GM23248 (cell line): ENCODE results near the gene TNFRSF19. TPM values are rescaled to one million over a fixed set of nuclear protein-coding genes. Genes with fewer than 3 reads are reported as not detected.

Experiments used
- DNase-seq: peaks from one replicate; pipeline ENCODE4 v3.0.0-alpha.2; 2015
- H2AFZ ChIP-seq: fragments of 200-600 bp; sonication (generic); 2 replicates; pipeline ENCODE4 v1.6.1; 2016; ENCODE audit warnings: antibody characterized with exemption
- H3F3A ChIP-seq: fragments of 200-600 bp; sonication (generic); 2 replicates; pipeline ENCODE4 v1.6.1; 2016; ENCODE audit warnings: mild to moderate bottlenecking, antibody characterized with exemption, mixed run types; ENCODE audit not compliant: insufficient read depth
- H3K27ac ChIP-seq: fragments of 200-600 bp; sonication (generic); 2 replicates; pipeline ENCODE4 v1.5.1; 2016; ENCODE audit warnings: mild to moderate bottlenecking
- H3K27me3 ChIP-seq: fragments of 200-600 bp; sonication (generic); replicated peaks from 2 replicates; pipeline ENCODE4 v1.6.1; 2016; ENCODE audit warnings: mild to moderate bottlenecking; ENCODE audit not compliant: insufficient read depth
- H3K36me3 ChIP-seq: fragments of 200-600 bp; sonication (generic); 2 replicates; pipeline ENCODE4 v1.6.1; 2016; ENCODE audit warnings: low read depth, mild to moderate bottlenecking
- H3K4me1 ChIP-seq: fragments of 200-600 bp; sonication (generic); 2 replicates; pipeline ENCODE4 v1.6.1; 2016; ENCODE audit warnings: mild to moderate bottlenecking; ENCODE audit not compliant: insufficient read depth
- H3K4me2 ChIP-seq: fragments of 200-600 bp; sonication (generic); one replicate; pipeline ENCODE4 v1.6.1; 2016; ENCODE audit warnings: mild to moderate bottlenecking; ENCODE audit not compliant: unreplicated experiment
- H3K4me3 ChIP-seq: fragments of 200-600 bp; sonication (generic); 2 replicates; pipeline ENCODE4 v1.5.1; 2016; ENCODE audit warnings: mild to moderate bottlenecking
- H3K79me2 ChIP-seq: fragments of 200-600 bp; sonication (generic); 2 replicates; pipeline ENCODE4 v1.6.1; 2016; ENCODE audit warnings: mild to moderate bottlenecking; ENCODE audit not compliant: insufficient read depth
- H3K9ac ChIP-seq: fragments of 200-600 bp; sonication (generic); 2 replicates; pipeline ENCODE4 v1.6.1; 2016; ENCODE audit warnings: mild to moderate bottlenecking
- H3K9me2 ChIP-seq: fragments of 200-600 bp; sonication (generic); 2 replicates; pipeline ENCODE4 v1.6.1; 2016; ENCODE audit warnings: mixed run types, mild to moderate bottlenecking, moderate library complexity; ENCODE audit not compliant: insufficient read depth
- H3K9me3 ChIP-seq: fragments of 200-600 bp; sonication (generic); one replicate; pipeline ENCODE4 v1.6.1; 2017; ENCODE audit warnings: low read depth
- H4K20me1 ChIP-seq: fragments of 200-600 bp; sonication (generic); 2 replicates; pipeline ENCODE4 v1.6.0; 2016; ENCODE audit not compliant: insufficient read depth
- EZH2 ChIP-seq: fragments of 200-600 bp; sonication (generic); IDR thresholded peaks from 2 replicates; pipeline ENCODE4 v1.6.1; 2018; ENCODE audit warnings: antibody characterized with exemption, mild to moderate bottlenecking; ENCODE audit not compliant: insufficient read depth, poor library complexity, severe bottlenecking
- EZH2phosphoT487 ChIP-seq: fragments of 200-600 bp; sonication (generic); IDR thresholded peaks from 2 replicates; pipeline ENCODE4 v1.6.1; 2018; ENCODE audit warnings: antibody characterized with exemption, moderate library complexity, mild to moderate bottlenecking, low read depth; ENCODE audit not compliant: insufficient read depth
- WGBS, 2 experiments: methylation state at CpG; one replicate each; pipeline ENCODE4 v1.1.6; 2015 to 2017; ENCODE audit warnings: low lambda C conversion rate in 2 of 2, low coverage in 1 of 2; ENCODE audit errors: missing lambda C conversion rate in 2 of 2; 5-methylcytosine and 5-hydroxymethylcytosine counted together
- in situ Hi-C: fragments of 300-500 bp; cut with MboI; formaldehyde crosslinking; loops from 2 replicates; pipeline ENCODE4 v1.15.0; 2020
- polyA plus RNA-seq: library from polyadenylated mRNA; unstranded; fragments of >200 nt; fragmentation: Nextera tagmentation; extraction: Ambion mirVana; gene quantifications from 2 replicates; pipeline ENCODE4 v1.2.1, GENCODE V29; 2016
- total RNA-seq: library from RNA; depleted of rRNA; stranded (reverse); fragments of >200 nt; shearing (Covaris generic); gene quantifications from 2 replicates; pipeline ENCODE4 v1.2.3, GENCODE V29; 2014

TNFRSF19 gene
- total and polyA plus RNA-seq, 2 experiments from 2014 or later: 3.4 TPM

GRCh38 chr13:23632048-23632582, 61.9 kb downstream of the TNFRSF19 start:
- 15 to 19% methylated on average over 1 of the region's 1 CpG for WGBS, 2 experiments
- DNase-seq: no peak
- no peak overlapping the region for H2AFZ ChIP-seq

DNA sequence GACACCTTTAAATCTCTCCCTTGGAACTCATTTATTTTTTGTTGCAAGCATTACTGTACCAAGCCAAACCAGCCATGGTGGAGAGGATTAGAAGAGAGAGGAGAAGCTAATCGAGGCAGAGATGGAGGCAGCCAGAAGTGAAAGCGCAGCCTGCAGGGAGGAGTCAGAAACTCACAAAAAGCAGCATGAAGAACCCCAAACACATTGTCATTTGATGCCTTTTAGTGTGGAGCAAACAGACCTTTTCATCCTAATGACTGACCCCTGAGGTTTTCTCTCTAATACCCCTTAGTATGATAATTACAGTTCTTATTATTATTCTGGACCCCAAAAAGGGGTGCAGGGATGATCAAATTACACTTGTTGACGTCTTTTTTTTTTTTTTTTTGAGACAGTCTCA, 62.5 kb downstream of the TNFRSF19 start:
- H2AFZ ChIP-seq: no peak overlapping the region
- H3K9me3 ChIP-seq: no peaks in the 10 kb centered on the region
- in situ Hi-C loops: no loop called here
- H3K27ac ChIP-seq: no peak overlapping the region
- no peaks in the 10 kb centered on the region for H3K9me2 ChIP-seq
- no peak overlapping the region for H3K4me2 ChIP-seq
- no peak for DNase-seq
- 65 to 71% methylated on average over 3 of the region's 3 CpGs for WGBS, 2 experiments
- no peaks in the 10 kb centered on the region for H3K27me3 ChIP-seq
- no peaks in the 10 kb centered on the region for H3K4me1 ChIP-seq
- no peak overlapping the region for H3K9ac ChIP-seq
- H4K20me1 ChIP-seq: no peaks in the 10 kb centered on the region
- TF ChIP-seq EZH2 (no peak), EZH2phosphoT487 (no peak)
- no peak overlapping the region for H3K4me3 ChIP-seq
- no peaks in the 10 kb centered on the region for H3K79me2 ChIP-seq
- H3K36me3 ChIP-seq: no peaks in the 10 kb centered on the region
- H3F3A ChIP-seq: no peaks in the 10 kb centered on the region

More at GRCh38 chr13:23632048-23632582, 61.9 kb downstream of the TNFRSF19 start:
- Histone ChIP-seq H3K4me3 (no peak overlapping the region), H3K4me1 (no peaks in the 10 kb centered on the region), H4K20me1 (no peaks in the 10 kb centered on the region), H3K9me2 (no peaks in the 10 kb centered on the region), H3F3A (no peaks in the 10 kb centered on the region), H3K27ac (no peak overlapping the region), H3K79me2 (no peaks in the 10 kb centered on the region), H3K4me2 (no peak overlapping the region), H3K9ac (no peak overlapping the region), H3K36me3 (no peaks in the 10 kb centered on the region), H3K27me3 (no peaks in the 10 kb centered on the region), H3K9me3 (no peaks in the 10 kb centered on the region)
- in situ Hi-C loops: no loop called here
- TF ChIP-seq EZH2 (no peak), EZH2phosphoT487 (no peak)

DNA sequence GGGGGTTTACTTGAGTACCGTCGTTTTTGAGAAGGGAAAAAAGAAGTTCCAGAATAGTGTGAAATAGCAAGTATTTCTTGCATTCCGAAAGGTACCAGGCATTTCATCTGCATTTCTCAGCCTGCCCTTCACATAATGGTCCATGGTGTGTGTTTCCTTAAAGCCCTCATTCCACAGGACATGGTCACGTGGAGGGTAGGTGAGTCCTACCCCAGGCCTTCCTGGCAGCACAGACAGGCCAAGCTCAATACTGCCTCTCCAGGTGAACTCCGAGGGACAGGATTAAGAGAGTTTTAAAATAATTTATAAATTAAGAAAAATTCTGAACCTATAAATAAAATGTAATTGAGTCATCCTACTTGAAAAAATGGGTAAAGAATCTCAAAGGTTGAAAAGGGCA, 64.7 kb downstream of the TNFRSF19 start:
- Histone ChIP-seq H4K20me1 (no peaks in the 10 kb centered on the region), H3K9ac (no peak overlapping the region), H3F3A (no peaks in the 10 kb centered on the region), H3K36me3 (no peaks in the 10 kb centered on the region), H3K4me1 (no peaks in the 10 kb centered on the region), H3K27ac (no peak overlapping the region), H3K4me2 (no peak overlapping the region), H3K9me2 (no peaks in the 10 kb centered on the region), H3K4me3 (no peak overlapping the region), H3K79me2 (no peaks in the 10 kb centered on the region), H2AFZ (no peak overlapping the region), H3K27me3 (no peaks in the 10 kb centered on the region), H3K9me3 (no peaks in the 10 kb centered on the region)
- WGBS, 2 experiments: 87 to 88% methylated on average over 5 of the region's 5 CpGs
- no peak for DNase-seq
- in situ Hi-C loops: no loop called here
- TF ChIP-seq EZH2phosphoT487 (no peak), EZH2 (no peak)

DNA sequence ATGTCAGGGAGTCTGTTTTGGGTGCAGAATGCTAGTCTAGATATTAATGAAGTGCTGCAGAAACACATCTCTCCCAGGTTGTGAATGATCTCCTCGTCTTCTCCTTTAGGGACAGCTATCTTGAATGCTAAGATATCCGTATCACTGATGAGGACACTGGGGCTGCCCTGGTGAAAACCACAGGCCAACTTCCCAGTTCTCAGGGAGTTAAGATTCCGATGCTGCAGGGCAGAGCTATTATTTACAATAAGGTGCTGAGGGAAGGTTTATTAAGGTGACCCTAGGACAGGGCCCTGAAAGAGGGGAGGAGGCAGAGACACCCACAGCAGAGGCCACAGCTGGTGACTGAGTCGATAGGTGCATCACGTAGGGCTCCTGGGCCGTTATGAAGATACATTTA, 66.1 kb downstream of the TNFRSF19 start:
- Histone ChIP-seq H3K4me2 (no peak overlapping the region), H3F3A (no peaks in the 10 kb centered on the region), H3K9me2 (no peaks in the 10 kb centered on the region), H3K4me1 (no peaks in the 10 kb centered on the region), H3K9ac (no peak overlapping the region), H3K27me3 (no peaks in the 10 kb centered on the region), H4K20me1 (no peaks in the 10 kb centered on the region), H3K27ac (no peak overlapping the region), H3K4me3 (no peak overlapping the region), H2AFZ (no peak overlapping the region; the same call in 1 of the 2 replicates), H3K9me3 (no peaks in the 10 kb centered on the region), H3K79me2 (no peaks in the 10 kb centered on the region), H3K36me3 (no peaks in the 10 kb centered on the region)
- in situ Hi-C loops: no loop called here
- 79 to 83% methylated on average over 6 of the region's 6 CpGs for WGBS, 2 experiments
- DNase-seq: no peak
- no peak for TF ChIP-seq EZH2phosphoT487

GRCh38 chr13:23637829-23638228, 67.6 kb downstream of the TNFRSF19 start:
- Histone ChIP-seq H3K36me3 (no peaks in the 10 kb centered on the region), H3K27ac (no peak overlapping the region), H3K4me3 (no peak overlapping the region), H2AFZ (peak overlapping the region; percentile 38; the same call in 1 of the 2 replicates), H3K9ac (no peak overlapping the region), H3K4me1 (no peaks in the 10 kb centered on the region), H3K9me2 (no peaks in the 10 kb centered on the region), H3F3A (no peaks in the 10 kb centered on the region), H3K9me3 (no peaks in the 10 kb centered on the region), H3K4me2 (no peak overlapping the region), H3K27me3 (no peaks in the 10 kb centered on the region), H4K20me1 (no peaks in the 10 kb centered on the region), H3K79me2 (no peaks in the 10 kb centered on the region)
- no peak for DNase-seq
- TF ChIP-seq EZH2: no peak
- TF ChIP-seq EZH2phosphoT487: no peak
- in situ Hi-C loops: no loop called here
- WGBS, 2 experiments: 39 to 42% methylated on average over 9 of the region's 9 CpGs
